ENCODE results near the gene TNS3.

DNA sequence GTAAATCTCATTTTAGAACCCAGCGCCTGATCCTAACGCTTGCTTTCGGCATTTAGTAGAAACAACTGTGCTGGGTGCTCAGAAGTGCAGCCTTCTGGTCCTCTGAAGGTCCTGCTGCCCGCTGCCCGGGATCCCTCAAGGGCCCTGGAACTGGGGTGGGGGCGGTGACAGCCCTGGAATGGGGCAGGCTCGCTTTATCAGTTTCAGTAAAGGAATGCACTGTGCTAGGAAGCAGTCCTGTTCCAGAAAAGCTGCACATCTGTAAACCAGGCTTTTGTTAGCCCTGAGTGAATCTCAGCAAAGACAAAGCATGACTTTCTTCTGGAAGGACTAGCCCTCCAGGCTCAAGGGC is 254.6 kb downstream of the TNS3 start:
- TF ChIP-seq, protein P1, sequence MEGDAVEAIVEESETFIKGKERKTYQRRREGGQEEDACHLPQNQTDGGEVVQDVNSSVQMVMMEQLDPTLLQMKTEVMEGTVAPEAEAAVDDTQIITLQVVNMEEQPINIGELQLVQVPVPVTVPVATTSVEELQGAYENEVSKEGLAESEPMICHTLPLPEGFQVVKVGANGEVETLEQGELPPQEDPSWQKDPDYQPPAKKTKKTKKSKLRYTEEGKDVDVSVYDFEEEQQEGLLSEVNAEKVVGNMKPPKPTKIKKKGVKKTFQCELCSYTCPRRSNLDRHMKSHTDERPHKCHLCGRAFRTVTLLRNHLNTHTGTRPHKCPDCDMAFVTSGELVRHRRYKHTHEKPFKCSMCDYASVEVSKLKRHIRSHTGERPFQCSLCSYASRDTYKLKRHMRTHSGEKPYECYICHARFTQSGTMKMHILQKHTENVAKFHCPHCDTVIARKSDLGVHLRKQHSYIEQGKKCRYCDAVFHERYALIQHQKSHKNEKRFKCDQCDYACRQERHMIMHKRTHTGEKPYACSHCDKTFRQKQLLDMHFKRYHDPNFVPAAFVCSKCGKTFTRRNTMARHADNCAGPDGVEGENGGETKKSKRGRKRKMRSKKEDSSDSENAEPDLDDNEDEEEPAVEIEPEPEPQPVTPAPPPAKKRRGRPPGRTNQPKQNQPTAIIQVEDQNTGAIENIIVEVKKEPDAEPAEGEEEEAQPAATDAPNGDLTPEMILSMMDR (IDR thresholded peaks at IDR 0.05; ENCODE audit: insufficient read depth, low read depth, low read length), result no peak
- TF ChIP-seq EZH2 (IDR thresholded peaks at IDR 0.05; ENCODE audit: insufficient read depth, low read length), result no peak
